PC-9 (cell line): ENCODE data around the gene SLC35A1. TPM values are rescaled to one million over a fixed set of nuclear protein-coding genes. Genes with fewer than 3 reads are reported as not detected.

Experiments used
- Bru-seq: library from RNA; stranded (reverse); fragments of 400-500 nt; gene quantifications from one replicate; lab custom pipeline; 2021; lab: Mats Ljungman, UMichigan
- BruChase-seq, 2 experiments: library from RNA; stranded (reverse); fragments of 400-500 nt; gene quantifications; one replicate each; lab custom pipeline; 2021; lab: Mats Ljungman, UMichigan
- BruUV-seq: library from RNA; stranded (reverse); fragments of 400-500 nt; replicated peaks from 2 replicates; lab custom pipeline; 2021; lab: Mats Ljungman, UMichigan
- CTCF ChIA-PET: fragments of 300-600 bp; sonication (Branson Sonifier 250); formaldehyde crosslinking; loops from one replicate; lab custom pipeline; 2022; ENCODE audit warnings: antibody characterized with exemption; lab: Charles Lee
- POLR2A ChIA-PET: fragments of 300-600 bp; sonication (Branson Sonifier 250); formaldehyde crosslinking; loops from one replicate; lab custom pipeline; 2022; ENCODE audit warnings: antibody characterized with exemption; ENCODE audit not compliant: unreplicated experiment; lab: Charles Lee
- DNase-seq, 2 experiments: peaks; one replicate each; pipeline versions ENCODE4 v3.0.0 to v3.0.0-alpha.2; 2015 to 2022; ENCODE audit warnings: mixed read lengths in 1 of 2
- H2AFZ ChIP-seq: fragments of 200-600 bp; sonication (generic); 2 replicates; pipeline ENCODE4 v1.8.1; 2017; ENCODE audit warnings: antibody characterized with exemption
- H3F3A ChIP-seq: fragments of 200-600 bp; sonication (generic); 2 replicates; pipeline ENCODE4 v1.8.1; 2017; ENCODE audit warnings: antibody characterized with exemption, mild to moderate bottlenecking, low read depth; ENCODE audit not compliant: insufficient read depth
- H3K27ac ChIP-seq: fragments of 200-600 bp; sonication (generic); 2 replicates; pipeline ENCODE4 v1.6.1; 2016; ENCODE audit warnings: mixed run types
- H3K27me3 ChIP-seq: fragments of 200-600 bp; sonication (generic); 2 replicates; pipeline ENCODE4 v1.6.1; 2016; ENCODE audit warnings: low read depth, mixed run types; ENCODE audit not compliant: insufficient read depth
- H3K36me3 ChIP-seq: fragments of 200-600 bp; sonication (generic); 2 replicates; pipeline ENCODE4 v1.6.1; 2016; ENCODE audit warnings: low read depth, mixed run types
- H3K4me1 ChIP-seq: fragments of 200-600 bp; sonication (generic); replicated peaks from 2 replicates; pipeline ENCODE4 v1.6.1; 2016; ENCODE audit warnings: mixed run types; ENCODE audit not compliant: insufficient read depth
- H3K4me2 ChIP-seq: fragments of 200-600 bp; sonication (generic); 2 replicates; pipeline ENCODE4 v1.6.1; 2017; ENCODE audit warnings: mixed run types
- H3K4me3 ChIP-seq: fragments of 200-600 bp; sonication (generic); 2 replicates; pipeline ENCODE4 v1.6.1; 2016; ENCODE audit warnings: mixed run types
- H3K79me2 ChIP-seq: fragments of 200-600 bp; sonication (generic); 2 replicates; pipeline ENCODE4 v1.6.1; 2017; ENCODE audit warnings: low read depth, mixed run types
- H3K9me2 ChIP-seq: fragments of 200-600 bp; sonication (generic); 2 replicates; pipeline ENCODE4 v1.8.1; 2017; ENCODE audit warnings: mild to moderate bottlenecking; ENCODE audit not compliant: insufficient read depth
- H3K9me3 ChIP-seq: fragments of 200-600 bp; sonication (generic); 2 replicates; pipeline ENCODE4 v1.8.1; 2016; ENCODE audit warnings: low read depth; ENCODE audit not compliant: insufficient read depth
- H4K20me1 ChIP-seq: fragments of 200-600 bp; sonication (generic); 2 replicates; pipeline ENCODE4 v1.8.1; 2017; ENCODE audit not compliant: insufficient read depth
- CTCF ChIP-seq: fragments of 200-600 bp; sonication (generic); conservative IDR thresholded peaks from 2 replicates; pipeline ENCODE4 v1.6.1; 2017; ENCODE audit warnings: mixed run types, antibody characterized with exemption, mild to moderate bottlenecking, moderate library complexity
- EZH2 ChIP-seq: fragments of 200-600 bp; sonication (generic); IDR thresholded peaks from 2 replicates; pipeline ENCODE4 v1.8.0; 2017; ENCODE audit warnings: antibody characterized with exemption, low read depth
- intact Hi-C: fragments of 100-400 bp; cut with micrococcal nuclease; formaldehyde crosslinking; loops from one replicate; pipeline ENCODE4 v1.10.0; 2022; ENCODE audit not compliant: unreplicated experiment
- long read RNA-seq: library from polyadenylated mRNA; stranded (forward); transcript quantifications from one replicate; pipeline ENCODE4 v2.0.0, GENCODE V29; 2022
- total RNA-seq: library from RNA; stranded (reverse); gene quantifications from 2 replicates; pipeline ENCODE4 v1.2.3, GENCODE V29; 2021

Gene SLC35A1
- total RNA-seq, result 6.7 and 9.3 TPM in 2 replicates
- Bru-seq, nascent RNA, result percentile 60 among the genes with signal in this experiment
- percentile 72 among the genes with signal in this experiment for BruChase-seq, experiment 1, labeled RNA remaining after a 2-hour chase
- BruChase-seq, experiment 2, labeled RNA remaining after a 6-hour chase, result percentile 66 among the genes with signal in this experiment
- long read RNA-seq, transcript SLC35A1-201 (8 exons, 1,851 nt), result major isoform, 22 of 28 reads
- long read RNA-seq, partial matches to known transcripts, result 1 of 28 reads
- long read RNA-seq, other reads (novel, unspliced or antisense), result 5 of 28 reads

- intact Hi-C loops, result loop anchor here (1.0 to 5.0 kb wide), 5 partner anchors 51 to 230 kb away; partner anchors contain the start of genes AKIRIN2, CFAP206, ORC3 and SMIM8
- Histone ChIP-seq H3K9me3 (no peaks in the 10 kb centered on the region), H3F3A (no peaks in the 10 kb centered on the region), H3K27ac (0 out of 2 replicates have a peak within 1 kb of the TSS, but pooled peaks have one; percentile 32), H3K4me3 (peak within 1 kb of the TSS; percentile 86), H3K4me2 (peak within 1 kb of the TSS; percentile 84), H3K27me3 (no peaks in the 10 kb centered on the region), H4K20me1 (no peaks in the 10 kb centered on the region), H3K4me1 (peaks cover 8% of the 10 kb centered on the region), H3K79me2 (no peaks in the 10 kb centered on the region), H3K36me3 (no peaks in the 10 kb centered on the region), H2AFZ (peak within 1 kb of the TSS; percentile 90), H3K9me2 (no peaks in the 10 kb centered on the region)
- peak; percentile 49 to 82 for DNase-seq
- POLR2A ChIA-PET, result interaction anchor here (0.6 to 0.7 kb wide), 2 partner anchors 22 to 1983 kb away, joined by 3 read pairs; no protein-coding TSS in a partner anchor
- CTCF ChIA-PET, result interaction anchor here (0.7 kb wide), 1 partner anchor 214 kb away, joined by 3 read pairs; no protein-coding TSS in a partner anchor
- TF ChIP-seq EZH2 (no peak), CTCF (peak; percentile 33; the same call in 1 of the 2 replicates)
- BruUV-seq, result no TSS peak
These were observed at the start of gene SLC35A1 for GRCh38 chr6:87472525-87473418. TSS of gene SLC35A1 (plus strand) at chr6:87472974. CDS start at chr6:87473004, 30 bp downstream.

- H3K4me3 ChIP-seq, result no peak overlapping the region
- intact Hi-C loops, result no loop called here
- BruUV-seq, result no TSS peak
These were observed 46.0 kb upstream of the SLC35A1 start for GRCh38 chr6:87426789-87427188.

More at GRCh38 chr6:87426789-87427188, 46.0 kb upstream of the SLC35A1 start:
- TF ChIP-seq CTCF, result no peak
- no peak for TF ChIP-seq EZH2
- Histone ChIP-seq H3K9me2 (no peaks in the 10 kb centered on the region), H3K79me2 (no peaks in the 10 kb centered on the region), H3K27me3 (no peaks in the 10 kb centered on the region), H3F3A (peaks cover 8% of the 10 kb centered on the region; the same call in 1 of the 2 replicates), H2AFZ (no peak overlapping the region), H3K9me3 (no peaks in the 10 kb centered on the region), H3K36me3 (no peaks in the 10 kb centered on the region), H4K20me1 (no peaks in the 10 kb centered on the region), H3K4me1 (no peaks in the 10 kb centered on the region), H3K4me2 (no peak overlapping the region), H3K27ac (no peak overlapping the region)
- ChIA-PET CTCF (no interaction called here), POLR2A (no interaction called here)
- DNase-seq, result no peak
